GM18858 (cell line): ENCODE data around the gene KIF1A.
"Not testable (repeated sequence)": the region's sequence is repeated elsewhere in the genome, so short reads cannot be mapped to it uniquely, and the experiment has no call there.

Experiments used
- ATAC-seq: cut with Tn5 transposase; IDR thresholded peaks from one replicate; pipeline ENCODE4 v1.9.1; 2021; ENCODE audit not compliant: unreplicated experiment

The KIF1A gene

GRCh38 chr2:240789051-240789453 lies 31.0 kb downstream of the KIF1A start:
- no peak for ATAC-seq

DNA sequence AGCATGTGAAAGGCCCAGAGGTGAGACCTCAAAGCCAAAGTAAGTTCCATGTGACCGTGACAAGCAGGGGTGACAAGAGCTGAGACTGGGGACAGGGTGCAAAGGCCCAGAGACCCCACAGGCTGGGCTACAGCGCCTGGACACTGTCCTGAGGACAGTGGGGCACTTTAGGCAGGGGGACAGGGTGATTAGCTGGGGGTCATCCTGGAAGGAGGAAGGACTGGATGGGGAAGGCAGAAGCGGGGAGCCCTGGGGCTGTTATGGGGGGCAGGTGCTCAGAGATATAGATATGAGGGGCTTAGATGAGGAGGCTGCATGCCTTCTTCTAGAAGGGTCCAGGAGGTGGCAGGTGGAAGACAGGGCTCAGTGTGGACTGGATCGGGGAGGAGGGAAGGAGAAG lies 31.5 kb downstream of the KIF1A start:
- no peak for ATAC-seq

GRCh38 chr2:240787521-240788472 lies 32.2 kb downstream of the KIF1A start:
- ATAC-seq: no peak

- no peak for ATAC-seq
These were observed 33.1 kb downstream of the KIF1A start for GRCh38 chr2:240786871-240787311.

DNA sequence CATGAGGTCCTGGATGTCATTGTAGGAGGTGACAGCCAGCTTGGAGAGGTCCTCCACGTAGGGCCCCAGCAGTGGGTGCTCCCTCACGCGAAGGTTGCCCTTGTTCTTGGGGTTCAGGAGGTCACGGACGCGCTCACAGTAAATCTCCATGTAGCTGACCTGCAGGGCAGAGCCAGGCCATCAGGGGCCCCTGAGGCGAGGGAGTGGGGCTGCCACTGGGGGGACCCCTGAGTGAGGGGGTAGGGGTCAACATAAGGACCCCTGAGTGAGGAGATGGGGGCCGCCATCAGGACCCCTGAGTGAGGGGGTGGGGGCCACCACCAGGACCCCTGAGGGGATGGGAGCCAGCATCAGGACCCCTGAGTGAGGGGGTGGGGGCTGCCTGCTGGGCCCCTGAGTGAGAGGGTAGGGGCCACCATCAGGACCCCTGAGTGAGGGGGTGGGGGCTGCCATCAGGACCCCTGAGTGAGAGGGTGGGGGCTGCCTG lies 33.6 kb downstream of the KIF1A start:
- no peak for ATAC-seq

DNA sequence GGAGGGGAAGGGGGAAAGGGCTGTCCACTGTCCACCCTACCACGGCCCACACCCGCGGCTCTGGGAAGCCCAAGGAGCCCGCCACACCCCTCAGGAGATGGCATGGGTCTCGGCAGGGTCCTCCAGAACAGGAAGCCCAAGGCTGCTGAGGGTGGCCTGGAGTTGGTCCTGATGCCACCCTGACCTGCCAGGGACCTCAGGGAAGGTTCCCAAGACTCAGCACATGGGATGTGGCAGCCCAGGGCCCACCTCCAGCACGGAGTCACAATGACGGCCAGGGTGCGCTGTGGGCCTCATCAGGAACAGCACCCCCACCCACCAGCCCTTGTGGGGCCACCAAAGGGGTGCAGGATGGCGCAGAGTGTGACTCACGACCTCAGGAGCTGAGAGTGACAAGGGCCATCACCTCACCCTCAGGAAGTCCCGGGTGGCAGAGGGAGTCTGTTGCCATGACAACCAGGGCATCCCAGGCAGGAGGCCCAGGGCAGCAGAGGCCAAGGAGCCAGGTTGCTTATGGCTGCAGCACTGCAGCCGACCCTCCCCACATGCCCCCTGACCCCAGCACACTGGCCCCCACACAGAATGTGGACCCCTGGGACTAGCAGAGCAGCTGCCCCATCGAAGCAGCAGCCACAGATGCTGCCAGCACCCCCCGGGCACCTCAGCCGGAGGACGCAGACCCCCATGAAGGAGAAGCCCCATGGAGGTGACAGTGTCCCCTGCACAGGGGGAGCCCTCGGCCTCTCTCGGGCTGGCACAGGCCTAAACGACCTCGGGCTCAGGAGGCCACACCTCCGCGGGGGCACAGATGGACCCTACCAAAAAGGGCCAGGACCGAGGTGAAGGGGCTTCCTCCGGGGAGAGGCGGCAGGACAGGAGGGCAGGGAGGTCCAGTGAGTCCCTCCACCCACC lies 34.3 kb downstream of the KIF1A start:
- ATAC-seq: no peak

GRCh38 chr2:240784629-240785423 lies 35.2 kb downstream of the KIF1A start:
- ATAC-seq: no peak

- no peak for ATAC-seq
These were observed 36.0 kb downstream of the KIF1A start for GRCh38 chr2:240783819-240784621.

DNA sequence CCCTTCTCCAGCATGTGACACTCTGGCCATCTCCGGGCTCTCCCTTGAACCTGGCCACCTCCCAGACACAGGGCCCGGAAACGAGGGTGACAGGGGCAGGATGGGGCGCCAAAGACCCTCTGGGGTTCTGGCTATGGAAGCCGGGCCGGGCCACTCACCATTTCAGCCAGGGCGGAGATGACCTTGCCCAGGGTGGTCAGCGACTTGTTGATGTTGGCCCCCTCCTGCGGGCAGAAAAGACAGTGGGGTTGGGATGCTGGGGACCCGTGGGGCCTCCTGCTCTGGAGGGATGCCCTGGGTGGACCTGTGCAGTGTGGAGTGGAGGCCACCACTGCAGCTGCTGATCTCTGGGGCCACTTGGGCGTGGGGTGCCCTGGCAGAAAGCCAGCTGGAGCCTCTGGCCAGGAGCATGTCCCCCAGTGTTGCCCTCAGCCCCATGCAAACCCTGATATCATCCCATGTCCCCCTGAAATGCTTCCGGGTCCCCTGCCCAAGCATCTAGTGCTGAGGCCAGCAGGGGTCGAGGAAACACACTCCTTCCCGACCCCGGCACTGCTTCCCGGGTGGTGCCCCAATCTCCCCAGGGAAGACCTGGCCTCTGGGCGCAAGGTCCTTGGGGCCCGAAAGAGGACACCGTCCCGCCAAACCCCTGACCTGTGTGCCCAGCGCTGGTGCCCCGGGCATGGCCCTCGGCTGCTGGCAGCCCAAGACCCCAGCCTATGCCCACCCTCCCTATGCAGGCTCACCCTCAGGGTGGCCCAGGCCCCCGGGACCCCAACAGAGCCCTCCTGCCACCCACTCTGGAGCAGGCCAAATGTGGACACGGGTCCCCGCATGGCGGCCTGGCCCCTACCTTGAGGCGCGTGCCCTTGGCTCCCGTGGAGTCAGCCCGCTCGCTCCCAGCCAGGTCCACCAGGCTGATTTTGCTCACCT lies 36.9 kb downstream of the KIF1A start:
- no peak for ATAC-seq

- no peak for ATAC-seq
These were observed 37.7 kb downstream of the KIF1A start for GRCh38 chr2:240782221-240782885.

DNA sequence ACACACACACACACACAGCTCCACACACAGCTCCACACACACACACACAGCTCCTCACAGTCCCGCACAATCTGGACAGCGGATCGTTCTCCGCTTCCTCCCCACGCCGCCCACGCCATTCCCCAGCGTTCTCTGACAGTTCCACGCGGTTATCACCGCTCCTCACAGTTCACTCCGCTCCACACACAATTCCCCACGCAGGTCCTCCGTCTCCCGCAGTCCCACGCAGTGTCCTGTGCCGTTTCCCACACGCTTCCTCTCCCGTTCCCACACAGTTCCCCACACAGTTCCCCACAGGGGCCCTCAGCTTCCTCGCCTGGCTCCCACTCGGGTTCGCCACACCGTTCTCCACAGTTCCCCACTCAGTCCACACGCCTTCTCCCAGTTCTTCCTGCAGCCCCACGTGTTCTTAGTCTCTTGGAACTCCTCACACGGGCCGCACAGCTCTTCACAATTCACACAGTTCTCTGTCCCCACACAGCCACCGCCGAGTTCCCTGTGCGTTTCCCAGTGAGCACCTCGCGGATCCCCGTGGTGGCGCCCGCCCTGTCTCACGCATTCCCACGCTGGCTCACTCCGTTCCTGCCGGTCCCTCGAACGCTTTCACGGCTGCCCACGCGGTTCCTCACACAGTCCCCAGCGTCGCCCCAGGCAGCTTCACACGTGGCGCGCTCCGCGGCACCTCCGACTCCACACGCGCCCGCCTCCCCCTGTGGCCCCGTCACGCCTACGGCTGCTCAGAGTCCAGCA lies 38.4 kb downstream of the KIF1A start:
- ATAC-seq: no peak

- ATAC-seq: no peak
These were observed 39.9 kb downstream of the KIF1A start for GRCh38 chr2:240780023-240780700.

GRCh38 chr2:240779250-240779832 lies 40.7 kb downstream of the KIF1A start:
- ATAC-seq: not testable (repeated sequence)

DNA sequence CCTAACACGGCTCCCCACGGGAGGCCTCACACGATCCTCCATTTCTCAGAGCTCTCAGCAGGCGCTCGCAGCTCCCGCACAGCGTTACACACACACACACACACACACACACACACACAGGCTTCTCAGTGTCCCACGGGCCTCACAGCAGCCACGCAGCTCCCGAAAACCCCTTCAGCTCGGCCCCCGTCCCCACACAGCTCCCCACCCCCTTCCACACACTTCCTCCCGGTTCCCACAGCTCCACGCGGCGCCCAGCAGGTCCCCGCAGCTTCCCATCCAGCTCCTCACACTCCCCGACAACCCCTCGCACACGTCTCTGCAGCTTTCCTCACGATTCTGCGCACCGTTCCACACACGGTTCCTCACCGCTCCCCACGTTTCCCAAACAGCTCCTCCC lies 41.6 kb downstream of the KIF1A start:
- ATAC-seq: no peak

DNA sequence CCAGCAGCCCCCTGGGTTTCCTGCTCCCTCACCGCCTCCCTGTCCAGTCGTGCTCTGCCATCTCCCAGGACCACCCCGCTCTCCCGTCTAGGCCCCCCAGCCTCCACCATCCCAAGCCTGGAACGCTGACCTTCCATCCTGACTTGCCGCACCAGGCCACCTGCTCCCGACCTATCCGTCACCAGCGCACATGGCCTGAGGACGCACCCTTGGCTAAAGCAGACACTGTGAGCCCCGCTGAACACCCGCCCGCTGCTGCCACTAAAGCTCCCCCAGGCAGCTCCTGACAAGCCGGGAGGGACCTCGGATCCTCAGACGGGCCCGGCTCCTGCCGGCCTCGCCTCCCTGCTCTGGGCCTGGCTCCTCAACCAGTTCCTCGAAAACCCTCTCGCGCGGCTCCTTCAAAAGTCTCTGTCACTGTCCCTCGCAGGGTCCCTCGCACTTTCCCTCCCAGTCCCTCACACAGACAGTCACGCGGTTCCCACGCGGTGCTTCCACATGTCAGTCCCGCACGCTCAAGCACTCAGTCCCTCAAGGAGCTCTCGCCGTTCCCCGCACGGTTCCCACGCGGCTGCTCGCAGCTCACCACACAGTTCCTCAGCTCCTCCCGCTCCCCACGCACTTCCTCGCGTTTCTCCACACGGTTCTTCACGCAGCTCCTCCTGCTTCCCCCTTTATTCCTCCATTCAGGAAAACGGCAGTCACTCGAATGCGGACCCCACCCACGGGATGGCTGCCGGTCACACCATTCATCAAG lies 42.4 kb downstream of the KIF1A start:
- no peak for ATAC-seq

- ATAC-seq: no peak
These were observed 44.1 kb downstream of the KIF1A start for GRCh38 chr2:240775905-240776304.
